Neural progenitor cell (in vitro differentiated cells): Measurements from ENCODE around the gene ITGBL1.

Experiments used
- CTCF ChIP-seq: fragments of 200-600 bp; sonication (generic); IDR thresholded peaks from 2 replicates; pipeline ENCODE4 v1.5.1; 2017; ENCODE audit warnings: antibody characterized with exemption, mild to moderate bottlenecking
- EZH2phosphoT487 ChIP-seq: fragments of 200-600 bp; sonication (generic); IDR thresholded peaks from 2 replicates; pipeline ENCODE4 v1.6.1; 2017; ENCODE audit warnings: antibody characterized with exemption

- TF ChIP-seq CTCF (no peak), EZH2phosphoT487 (no peak)
These were observed 299.0 kb downstream of the ITGBL1 start for GRCh38 chr13:101751488-101751887.
